Measurements from ENCODE around the gene ZRANB1. TPM values are rescaled to one million over a fixed set of nuclear protein-coding genes. Genes with fewer than 3 reads are reported as not detected.

Gene ZRANB1
- total RNA-seq, 4 donors from 2014 or later, result 35.5 to 44.7 (median 37.4) TPM

- TF ChIP-seq, protein P1, sequence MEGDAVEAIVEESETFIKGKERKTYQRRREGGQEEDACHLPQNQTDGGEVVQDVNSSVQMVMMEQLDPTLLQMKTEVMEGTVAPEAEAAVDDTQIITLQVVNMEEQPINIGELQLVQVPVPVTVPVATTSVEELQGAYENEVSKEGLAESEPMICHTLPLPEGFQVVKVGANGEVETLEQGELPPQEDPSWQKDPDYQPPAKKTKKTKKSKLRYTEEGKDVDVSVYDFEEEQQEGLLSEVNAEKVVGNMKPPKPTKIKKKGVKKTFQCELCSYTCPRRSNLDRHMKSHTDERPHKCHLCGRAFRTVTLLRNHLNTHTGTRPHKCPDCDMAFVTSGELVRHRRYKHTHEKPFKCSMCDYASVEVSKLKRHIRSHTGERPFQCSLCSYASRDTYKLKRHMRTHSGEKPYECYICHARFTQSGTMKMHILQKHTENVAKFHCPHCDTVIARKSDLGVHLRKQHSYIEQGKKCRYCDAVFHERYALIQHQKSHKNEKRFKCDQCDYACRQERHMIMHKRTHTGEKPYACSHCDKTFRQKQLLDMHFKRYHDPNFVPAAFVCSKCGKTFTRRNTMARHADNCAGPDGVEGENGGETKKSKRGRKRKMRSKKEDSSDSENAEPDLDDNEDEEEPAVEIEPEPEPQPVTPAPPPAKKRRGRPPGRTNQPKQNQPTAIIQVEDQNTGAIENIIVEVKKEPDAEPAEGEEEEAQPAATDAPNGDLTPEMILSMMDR (IDR thresholded peaks at IDR 0.05; ENCODE audit: low read depth), result no peak
Measured at GRCh38 chr10:125013529-125013872, 71.6 kb downstream of the ZRANB1 start.

GRCh38 chr10:125014086-125014830, 72.3 kb downstream of the ZRANB1 start:
- TF ChIP-seq, protein P1 (IDR thresholded peaks at IDR 0.05; ENCODE audit: low read depth), result no peak

DNA sequence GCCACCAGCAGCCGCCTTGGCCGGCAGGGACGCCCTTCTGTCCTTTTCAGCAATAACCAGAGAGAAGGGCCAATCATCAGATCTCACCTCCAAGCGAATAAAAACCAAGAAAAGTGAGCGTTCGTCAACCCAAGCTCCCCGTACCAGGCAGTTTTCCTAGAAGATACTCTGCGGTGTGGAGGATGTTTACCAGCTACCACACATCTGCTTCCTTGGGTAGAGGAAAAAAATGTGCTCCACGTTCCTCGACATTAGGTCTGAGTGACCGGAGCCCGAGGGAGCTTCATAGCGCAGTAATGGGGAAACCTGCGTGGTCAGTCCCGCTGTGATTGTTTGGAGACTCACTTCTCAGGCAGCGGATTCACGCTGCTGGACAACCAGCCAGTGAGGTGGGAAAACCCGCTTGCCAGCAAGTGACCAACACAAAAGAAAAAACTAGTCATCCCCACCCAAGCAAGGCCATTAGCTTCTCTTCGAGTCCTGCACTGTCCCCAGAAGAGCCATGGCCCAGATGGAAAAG, 73.0 kb downstream of the ZRANB1 start:
- TF ChIP-seq, protein P1 (IDR thresholded peaks at IDR 0.05; ENCODE audit: low read depth), result no peak

DNA sequence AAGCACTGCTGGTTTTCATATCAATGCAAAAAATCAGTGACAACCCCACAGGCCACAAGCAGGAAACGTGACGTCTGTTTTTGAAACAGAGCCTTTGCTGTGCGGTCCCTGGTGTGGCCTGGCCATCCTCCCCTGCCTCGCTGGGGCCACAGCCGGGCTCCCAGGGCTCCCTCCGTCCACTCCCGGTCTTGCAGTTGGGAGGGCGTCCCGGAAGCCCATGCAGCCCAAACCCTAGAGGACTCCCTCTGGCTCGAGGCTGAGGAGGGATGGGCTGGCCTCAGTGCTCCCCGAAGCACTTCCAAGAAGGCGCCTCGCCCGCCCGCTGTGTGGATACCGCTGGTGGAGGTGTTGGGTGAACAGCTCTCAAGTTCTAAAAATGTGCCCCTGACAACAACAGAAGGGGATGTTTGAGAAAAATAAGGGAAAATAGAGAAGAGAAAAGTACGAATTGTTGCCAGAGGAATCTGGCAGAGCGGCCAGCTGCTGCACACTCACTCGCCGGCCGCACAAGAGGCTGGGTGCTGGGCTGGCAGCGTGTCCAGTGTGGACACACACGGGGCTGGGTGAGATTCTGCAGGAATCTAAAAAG, 73.5 kb downstream of the ZRANB1 start:
- TF ChIP-seq, protein P1 (IDR thresholded peaks at IDR 0.05; ENCODE audit: low read depth), result no peak

DNA sequence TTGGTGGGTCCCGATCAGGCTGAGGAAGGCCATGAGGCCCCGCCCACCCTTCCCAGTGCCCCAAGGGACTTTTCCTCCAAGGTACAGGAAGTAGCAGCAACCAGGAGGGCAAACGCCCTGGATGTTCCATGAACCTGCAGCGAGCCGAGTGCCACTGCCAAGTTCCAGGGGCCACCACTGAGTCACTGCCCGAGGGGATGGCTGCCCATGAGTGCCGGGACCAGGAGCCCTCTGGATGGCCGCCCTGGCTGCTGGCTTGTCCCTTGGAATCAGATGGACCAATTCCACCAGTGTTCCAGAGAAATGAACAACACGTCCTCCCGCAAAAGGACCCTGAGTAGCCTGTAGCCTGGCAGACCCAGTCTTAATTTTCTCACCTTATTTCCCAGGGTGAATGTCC, 74.2 kb downstream of the ZRANB1 start:
- TF ChIP-seq, protein P1 (IDR thresholded peaks at IDR 0.05; ENCODE audit: low read depth), result no peak

GRCh38 chr10:125016611-125017202, 74.8 kb downstream of the ZRANB1 start:
- TF ChIP-seq, protein P1 (IDR thresholded peaks at IDR 0.05; ENCODE audit: low read depth), result no peak

Data from subcutaneous adipose tissue (tissue), 4 donors.